ENCODE data around the gene SDHA.

SDHA gene

DNA sequence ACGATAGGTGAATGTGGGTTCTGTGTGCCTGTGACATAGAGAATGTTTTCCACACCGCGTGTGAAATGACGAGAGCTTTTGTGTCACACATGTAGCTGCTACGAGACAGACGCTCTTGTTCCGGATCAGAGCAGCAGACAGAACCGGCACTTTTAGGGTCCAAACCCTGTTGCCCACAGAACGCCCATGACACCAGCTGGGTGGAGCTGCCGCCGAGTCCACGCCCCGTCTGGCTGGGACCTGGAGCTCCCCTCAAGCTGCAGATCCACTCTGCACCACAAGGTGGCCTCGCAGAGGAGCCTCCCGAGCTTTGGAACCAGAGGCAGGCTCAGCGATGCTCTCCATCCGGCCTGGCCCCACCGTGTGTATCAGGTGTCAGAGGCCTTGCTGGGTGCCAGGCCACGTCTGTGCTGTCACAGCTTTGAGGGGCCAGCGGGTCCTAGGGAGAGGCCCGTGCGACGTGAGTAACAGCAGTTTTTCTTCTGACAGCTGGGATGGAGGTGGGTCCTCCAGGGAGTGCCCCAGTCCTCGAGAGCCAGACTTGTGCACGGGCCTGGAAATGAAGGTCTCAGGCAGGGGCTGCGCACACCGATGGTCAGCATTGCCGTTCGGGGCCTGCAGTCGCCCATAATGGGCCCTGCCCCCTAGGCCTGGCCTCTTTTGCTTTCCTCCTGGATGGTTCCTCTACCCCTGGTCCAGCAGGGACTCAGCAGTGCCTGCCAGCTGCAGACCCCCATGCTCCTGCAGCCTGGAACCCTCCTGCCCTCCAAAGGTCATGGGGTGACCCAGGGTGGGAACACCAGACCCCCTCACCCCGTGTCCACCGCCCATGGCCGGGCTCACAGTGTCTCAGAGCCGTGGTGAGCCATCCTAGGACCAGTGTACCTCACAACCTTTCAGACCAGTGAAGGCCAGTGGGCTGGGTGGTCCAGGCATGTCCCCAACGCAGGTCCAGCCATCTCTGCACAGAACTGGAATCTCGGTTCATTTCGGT lies 29.3 kb upstream of the SDHA start:
- WGBS, 2 donors (ENCODE audit: extremely low coverage in 2 of 2, insufficient read length in 2 of 2, insufficient replicate concordance in 1 of 2) = no CpG with 5 or more reads among the region's 37 CpGs
- Histone ChIP-seq H3K18ac (ENCODE audit: low read length) (peak overlapping the region; percentile 55), H3K4ac (ENCODE audit: low read length) (no peak overlapping the region), H3K27ac (replicated peaks; ENCODE audit: low read length) (no peak overlapping the region), H2BK15ac (ENCODE audit: low read length) (peak overlapping the region; percentile 25), H3K9ac (ENCODE audit: low read depth, low read length, poor library complexity) (peak overlapping the region; percentile 38), H2BK5ac (ENCODE audit: low read length) (no peak overlapping the region), H2BK120ac (ENCODE audit: low read depth, low read length) (no peak overlapping the region), H3K14ac (ENCODE audit: low read length) (no peak overlapping the region), H4K91ac (ENCODE audit: low read depth, low read length, poor library complexity) (no peak overlapping the region), H3K4me1 (ENCODE audit: control insufficient read depth in 2 of 2, insufficient read depth in 1 of 2, low read depth in 1 of 2, low read length in 2 of 2) (peaks cover 9 to 18% of the 10 kb centered on the region in 2 donors), H3K36me3 (replicated peaks in 1 of 2; ENCODE audit: control insufficient read depth in 2 of 2, insufficient read depth in 2 of 2, low read length in 2 of 2) (peaks cover 0 to 3% of the 10 kb centered on the region in 2 donors), H2BK12ac (ENCODE audit: low read length) (peak overlapping the region; percentile 34), H4K8ac (ENCODE audit: low read depth, low read length) (no peak overlapping the region), H2AFZ (ENCODE audit: low read length) (peak overlapping the region; percentile 72), H3K23ac (ENCODE audit: low read depth, low read length, poor library complexity) (peak overlapping the region; percentile 59), H3K9me3 (replicated peaks in 1 of 2; ENCODE audit: control insufficient read depth in 2 of 2, insufficient read depth in 1 of 2, low read depth in 1 of 2, low read length in 2 of 2) (no peaks in the 10 kb centered on the region), H2AK5ac (ENCODE audit: low read depth, low read length) (peak overlapping the region; percentile 40), H3K4me3 (ENCODE audit: low read length in 2 of 2) (peak overlapping the region in 1 of 2 donors; percentile 57), H3K79me1 (ENCODE audit: low read depth, low read length) (peaks cover 2% of the 10 kb centered on the region), H3K27me3 (ENCODE audit: control insufficient read depth in 3 of 3, insufficient read depth in 3 of 3, low read depth in 1 of 3, low read length in 3 of 3) (no peaks in the 10 kb centered on the region), H3K4me2 (ENCODE audit: insufficient read depth, low read length, poor library complexity, severe bottlenecking) (no peak overlapping the region)
- peak; percentile 81 for DNase-seq (ENCODE audit: low spot score)

DNA sequence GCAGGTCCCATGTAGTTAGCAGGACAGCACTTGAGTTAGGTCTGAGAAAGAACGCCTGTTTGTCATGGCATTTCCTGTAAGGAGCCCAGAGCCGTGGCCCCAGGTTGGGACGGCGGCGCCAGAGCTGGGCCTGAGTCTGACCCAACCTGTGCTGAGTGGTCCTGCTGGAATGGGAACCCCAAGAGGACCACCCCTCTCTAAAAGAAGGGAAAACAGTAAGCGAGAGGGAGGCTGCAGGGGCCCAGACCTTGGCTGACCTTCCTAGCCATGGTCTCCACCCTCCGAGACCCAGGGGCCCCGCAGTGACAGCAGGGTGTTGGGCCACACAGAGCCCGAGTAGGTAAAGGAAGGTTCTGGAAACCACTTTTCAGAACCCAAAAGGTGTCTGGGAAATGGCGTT lies 28.6 kb upstream of the SDHA start:
- no peak overlapping the region for H3K4me2 ChIP-seq (ENCODE audit: insufficient read depth, low read length, poor library complexity, severe bottlenecking)
- peaks cover 2% of the 10 kb centered on the region for H3K79me1 ChIP-seq (ENCODE audit: low read depth, low read length)
- no CpG with 5 or more reads among the region's 10 CpGs for WGBS, 2 donors (ENCODE audit: extremely low coverage in 2 of 2, insufficient read length in 2 of 2, insufficient replicate concordance in 1 of 2)
- no peaks in the 10 kb centered on the region for H3K9me3 ChIP-seq (replicated peaks in 1 of 2; ENCODE audit: control insufficient read depth in 2 of 2, insufficient read depth in 1 of 2, low read depth in 1 of 2, low read length in 2 of 2)
- no peak overlapping the region for H3K9ac ChIP-seq (ENCODE audit: low read depth, low read length, poor library complexity)
- no peak overlapping the region for H3K4ac ChIP-seq (ENCODE audit: low read length)
- H3K23ac ChIP-seq (ENCODE audit: low read depth, low read length, poor library complexity) = no peak overlapping the region
- no peak overlapping the region for H3K18ac ChIP-seq (ENCODE audit: low read length)
- H4K8ac ChIP-seq (ENCODE audit: low read depth, low read length) = no peak overlapping the region
- H3K27me3 ChIP-seq (ENCODE audit: control insufficient read depth in 3 of 3, insufficient read depth in 3 of 3, low read depth in 1 of 3, low read length in 3 of 3) = no peaks in the 10 kb centered on the region
- H2BK12ac ChIP-seq (ENCODE audit: low read length) = no peak overlapping the region
- H3K36me3 ChIP-seq (replicated peaks in 1 of 2; ENCODE audit: control insufficient read depth in 2 of 2, insufficient read depth in 2 of 2, low read length in 2 of 2) = no peaks in the 10 kb centered on the region
- H4K91ac ChIP-seq (ENCODE audit: low read depth, low read length, poor library complexity) = no peak overlapping the region
- H2BK5ac ChIP-seq (ENCODE audit: low read length) = no peak overlapping the region
- H3K4me3 ChIP-seq (ENCODE audit: low read length in 2 of 2) = no peak overlapping the region
- no peak overlapping the region for H3K14ac ChIP-seq (ENCODE audit: low read length)
- H3K4me1 ChIP-seq (ENCODE audit: control insufficient read depth in 2 of 2, insufficient read depth in 1 of 2, low read depth in 1 of 2, low read length in 2 of 2) = peaks cover 9 to 18% of the 10 kb centered on the region in 2 donors
- DNase-seq (ENCODE audit: low spot score) = no peak
- H2AK5ac ChIP-seq (ENCODE audit: low read depth, low read length) = no peak overlapping the region
- no peak overlapping the region for H2BK120ac ChIP-seq (ENCODE audit: low read depth, low read length)
- no peak overlapping the region for H2AFZ ChIP-seq (ENCODE audit: low read length)
- H3K27ac ChIP-seq (replicated peaks; ENCODE audit: low read length) = no peak overlapping the region
- peak overlapping the region; percentile 25 for H2BK15ac ChIP-seq (ENCODE audit: low read length)

DNA sequence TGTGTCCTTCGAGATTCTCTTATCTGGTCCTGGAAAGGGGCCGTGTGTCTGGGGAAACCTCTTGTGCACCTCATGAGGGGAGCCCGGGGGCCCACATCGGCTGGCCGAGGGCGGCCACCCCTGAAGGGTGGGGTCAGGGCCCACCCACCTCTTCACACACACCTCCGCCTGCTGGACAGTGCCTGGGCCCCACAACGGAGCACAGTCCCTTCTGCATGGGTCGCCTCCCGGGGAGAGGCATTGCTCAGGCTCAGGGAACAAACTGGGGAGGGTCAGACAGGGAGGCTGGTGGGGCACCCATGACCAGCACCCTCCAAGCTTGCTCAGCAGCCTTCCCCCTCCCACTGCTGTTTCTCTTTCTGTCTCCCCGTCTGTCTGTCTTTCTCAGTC lies 28.1 kb upstream of the SDHA start:
- no CpG with 5 or more reads among the region's 11 CpGs for WGBS, 2 donors (ENCODE audit: extremely low coverage in 2 of 2, insufficient read length in 2 of 2, insufficient replicate concordance in 1 of 2)
- Histone ChIP-seq H2BK12ac (ENCODE audit: low read length) (no peak overlapping the region), H3K4me1 (ENCODE audit: control insufficient read depth in 2 of 2, insufficient read depth in 1 of 2, low read depth in 1 of 2, low read length in 2 of 2) (peaks cover 9 to 18% of the 10 kb centered on the region in 2 donors)

DNA sequence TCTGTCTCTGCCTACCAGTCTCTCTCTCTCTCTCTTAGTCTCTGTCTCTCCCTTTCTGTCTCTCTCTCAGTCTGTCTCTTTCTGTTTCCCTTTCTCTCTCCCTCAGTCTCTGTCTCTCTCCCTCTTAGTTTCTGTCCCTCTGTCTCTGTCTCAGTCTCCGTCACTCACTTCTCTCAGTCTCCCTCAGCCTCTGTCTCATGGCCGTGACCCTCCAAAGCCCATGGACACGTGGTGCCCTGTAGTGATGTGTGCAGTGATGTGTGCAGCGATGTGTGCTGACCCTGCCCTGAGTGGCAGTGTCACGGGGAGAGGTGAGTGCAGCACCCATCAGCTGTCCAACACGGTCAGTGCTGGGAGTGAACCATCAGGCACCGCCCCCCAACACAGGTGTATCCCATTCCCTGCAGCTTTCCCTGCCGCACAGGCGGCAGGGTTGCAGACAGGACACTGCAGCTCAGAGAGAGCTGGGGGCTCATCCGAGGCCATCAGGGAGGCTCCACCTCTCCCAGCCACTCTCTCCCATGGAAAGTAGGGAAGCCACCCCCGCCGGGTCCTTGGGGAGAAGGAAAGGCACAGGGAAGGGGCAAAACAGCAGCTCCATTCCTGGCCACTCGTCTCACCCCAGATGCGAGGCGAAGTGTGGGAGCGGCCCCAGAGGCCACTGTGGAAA lies 27.6 kb upstream of the SDHA start:
- WGBS, 2 donors (ENCODE audit: extremely low coverage in 2 of 2, insufficient read length in 2 of 2, insufficient replicate concordance in 1 of 2) = no CpG with 5 or more reads among the region's 16 CpGs
- peak overlapping the region; percentile 75 for H2AK5ac ChIP-seq (ENCODE audit: low read depth, low read length)
- no peak overlapping the region for H4K8ac ChIP-seq (ENCODE audit: low read depth, low read length)

More for the DNA sequence above, 28.1 kb upstream of the SDHA start:
- no peak overlapping the region for H4K8ac ChIP-seq (ENCODE audit: low read depth, low read length)
- no peaks in the 10 kb centered on the region for H3K36me3 ChIP-seq (replicated peaks in 1 of 2; ENCODE audit: control insufficient read depth in 2 of 2, insufficient read depth in 2 of 2, low read length in 2 of 2)
- H3K14ac ChIP-seq (ENCODE audit: low read length) = no peak overlapping the region
- no peaks in the 10 kb centered on the region for H3K9me3 ChIP-seq (replicated peaks in 1 of 2; ENCODE audit: control insufficient read depth in 2 of 2, insufficient read depth in 1 of 2, low read depth in 1 of 2, low read length in 2 of 2)
- H2BK15ac ChIP-seq (ENCODE audit: low read length) = no peak overlapping the region
- H3K18ac ChIP-seq (ENCODE audit: low read length) = no peak overlapping the region
- H2BK5ac ChIP-seq (ENCODE audit: low read length) = no peak overlapping the region
- H3K4me3 ChIP-seq (ENCODE audit: low read length in 2 of 2) = no peak overlapping the region
- no peak overlapping the region for H2AFZ ChIP-seq (ENCODE audit: low read length)
- H4K91ac ChIP-seq (ENCODE audit: low read depth, low read length, poor library complexity) = no peak overlapping the region
- H3K4me2 ChIP-seq (ENCODE audit: insufficient read depth, low read length, poor library complexity, severe bottlenecking) = no peak overlapping the region
- H3K79me1 ChIP-seq (ENCODE audit: low read depth, low read length) = peaks cover 2% of the 10 kb centered on the region
- no peak overlapping the region for H2AK5ac ChIP-seq (ENCODE audit: low read depth, low read length)
- no peak overlapping the region for H3K9ac ChIP-seq (ENCODE audit: low read depth, low read length, poor library complexity)
- no peak overlapping the region for H2BK120ac ChIP-seq (ENCODE audit: low read depth, low read length)
- no peak for DNase-seq (ENCODE audit: low spot score)
- H3K27me3 ChIP-seq (ENCODE audit: control insufficient read depth in 3 of 3, insufficient read depth in 3 of 3, low read depth in 1 of 3, low read length in 3 of 3) = no peaks in the 10 kb centered on the region
- H3K23ac ChIP-seq (ENCODE audit: low read depth, low read length, poor library complexity) = no peak overlapping the region
- H3K27ac ChIP-seq (replicated peaks; ENCODE audit: low read length) = no peak overlapping the region
- H3K4ac ChIP-seq (ENCODE audit: low read length) = no peak overlapping the region

More for the DNA sequence above, 27.6 kb upstream of the SDHA start:
- Histone ChIP-seq H2BK5ac (ENCODE audit: low read length) (no peak overlapping the region), H4K91ac (ENCODE audit: low read depth, low read length, poor library complexity) (no peak overlapping the region), H3K9ac (ENCODE audit: low read depth, low read length, poor library complexity) (no peak overlapping the region), H3K23ac (ENCODE audit: low read depth, low read length, poor library complexity) (peak overlapping the region; percentile 37), H3K36me3 (replicated peaks in 1 of 2; ENCODE audit: control insufficient read depth in 2 of 2, insufficient read depth in 2 of 2, low read length in 2 of 2) (no peaks in the 10 kb centered on the region), H3K4me1 (ENCODE audit: control insufficient read depth in 2 of 2, insufficient read depth in 1 of 2, low read depth in 1 of 2, low read length in 2 of 2) (peaks cover 9 to 18% of the 10 kb centered on the region in 2 donors), H3K18ac (ENCODE audit: low read length) (no peak overlapping the region), H2BK15ac (ENCODE audit: low read length) (peak overlapping the region; percentile 17), H2BK120ac (ENCODE audit: low read depth, low read length) (no peak overlapping the region), H3K4me3 (ENCODE audit: low read length in 2 of 2) (no peak overlapping the region), H3K9me3 (replicated peaks in 1 of 2; ENCODE audit: control insufficient read depth in 2 of 2, insufficient read depth in 1 of 2, low read depth in 1 of 2, low read length in 2 of 2) (no peaks in the 10 kb centered on the region), H2BK12ac (ENCODE audit: low read length) (peak overlapping the region; percentile 64), H3K4ac (ENCODE audit: low read length) (no peak overlapping the region), H3K4me2 (ENCODE audit: insufficient read depth, low read length, poor library complexity, severe bottlenecking) (no peak overlapping the region), H2AFZ (ENCODE audit: low read length) (no peak overlapping the region), H3K79me1 (ENCODE audit: low read depth, low read length) (peaks cover 2% of the 10 kb centered on the region), H3K27ac (replicated peaks; ENCODE audit: low read length) (no peak overlapping the region), H3K27me3 (ENCODE audit: control insufficient read depth in 3 of 3, insufficient read depth in 3 of 3, low read depth in 1 of 3, low read length in 3 of 3) (no peaks in the 10 kb centered on the region), H3K14ac (ENCODE audit: low read length) (no peak overlapping the region)
- DNase-seq (ENCODE audit: low spot score) = no peak
